Forelimb muscle (tissue), 1 donor: Measurements from ENCODE around the gene BCORL1. TPM values are rescaled to one million over a fixed set of nuclear protein-coding genes. Genes with fewer than 3 reads are reported as not detected.

Experiments
- DNase-seq: peaks from one replicate; pipeline ENCODE4 v3.0.0-alpha.2; 2013; ENCODE audit warnings: low read depth
- polyA plus RNA-seq: library from polyadenylated mRNA; unstranded; fragments of 120-200 nt; gene quantifications from one replicate; pipeline ENCODE4 v1.2.1, GENCODE V29; 2013; ENCODE audit not compliant: insufficient read length

The BCORL1 gene
- polyA plus RNA-seq, 1 donor, result 15.6 TPM

GRCh38 chrX:130057209-130057608, 74.8 kb downstream of the BCORL1 start:
- DNase-seq, result no peak

DNA sequence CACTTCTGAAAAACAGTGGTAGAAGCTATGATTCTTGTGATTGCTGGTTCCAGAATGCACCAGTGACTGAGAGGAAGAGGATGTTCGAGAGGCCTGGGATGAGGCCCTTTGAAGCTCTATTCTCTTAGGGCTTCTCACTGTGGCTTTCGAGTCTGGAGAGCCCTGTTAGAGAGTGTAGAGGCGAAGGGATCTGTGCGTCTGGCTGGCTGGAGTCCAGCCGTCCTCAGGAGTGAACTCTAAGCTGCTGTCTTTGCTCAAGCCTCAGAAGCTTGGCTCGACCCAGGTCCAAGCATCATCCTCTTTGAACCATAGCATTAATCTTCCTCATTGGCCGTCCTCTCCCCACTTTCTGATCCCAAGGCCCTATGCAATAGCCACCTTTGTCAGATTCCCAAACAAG, 76.2 kb downstream of the BCORL1 start:
- DNase-seq, result no peak

- DNase-seq, result no peak
These were observed 78.0 kb downstream of the BCORL1 start for GRCh38 chrX:130060122-130061069.

DNA sequence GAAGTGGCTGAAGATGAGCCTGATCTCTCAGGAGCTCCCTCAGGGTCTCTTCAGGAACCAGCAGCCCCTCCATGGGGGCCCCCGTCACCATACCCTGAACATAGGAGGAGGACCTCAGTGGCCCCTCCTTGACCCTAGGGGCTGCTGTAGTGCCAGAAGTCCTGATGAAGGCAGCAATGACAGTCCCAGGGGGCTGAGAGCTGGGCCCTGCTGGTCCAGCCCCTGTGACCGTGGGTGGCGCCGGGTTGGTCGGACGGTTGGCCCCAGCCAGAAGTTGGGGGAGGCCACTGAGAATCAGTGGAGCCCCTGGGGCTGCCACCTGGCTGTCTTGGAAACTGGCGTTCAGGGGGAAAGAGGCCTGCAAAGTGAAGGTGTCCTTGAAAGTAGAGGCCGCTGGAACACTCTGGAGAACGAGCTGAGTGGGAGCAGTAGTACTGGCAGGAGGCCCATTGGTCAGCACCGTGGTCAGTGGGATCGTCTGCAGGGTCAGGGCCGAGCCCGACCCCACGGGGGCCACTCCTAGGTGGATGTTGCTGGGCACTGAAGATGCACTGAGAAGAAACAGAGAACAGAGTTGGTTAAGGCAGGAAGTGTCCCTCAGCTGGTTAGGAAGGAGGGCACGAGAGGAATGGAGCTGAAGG, 84.7 kb downstream of the BCORL1 start:
- DNase-seq, result no peak

GRCh38 chrX:130071611-130072344, 89.3 kb downstream of the BCORL1 start:
- DNase-seq, result no peak

- no peak for DNase-seq
These were observed 89.9 kb downstream of the BCORL1 start for GRCh38 chrX:130072345-130072740.

DNA sequence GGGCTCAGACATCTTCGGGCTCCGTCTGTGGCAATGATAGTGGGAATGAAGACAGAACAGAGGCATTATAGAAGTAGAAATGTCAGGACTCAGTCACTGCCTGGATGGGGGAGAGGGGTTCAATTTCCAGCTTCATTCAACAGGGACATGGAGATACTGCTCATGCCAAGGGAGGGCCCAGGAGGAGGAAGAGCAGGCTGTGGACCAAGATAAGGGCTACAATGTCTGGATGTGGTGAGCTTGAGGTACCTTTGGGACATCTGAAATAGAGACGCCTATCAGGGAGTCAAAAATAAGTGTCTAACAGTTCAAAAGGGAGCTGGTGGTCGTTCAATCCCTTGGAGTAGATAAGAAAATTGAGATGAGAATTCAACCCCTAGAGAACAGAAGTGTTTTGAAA, 93.3 kb downstream of the BCORL1 start:
- no peak for DNase-seq

DNA sequence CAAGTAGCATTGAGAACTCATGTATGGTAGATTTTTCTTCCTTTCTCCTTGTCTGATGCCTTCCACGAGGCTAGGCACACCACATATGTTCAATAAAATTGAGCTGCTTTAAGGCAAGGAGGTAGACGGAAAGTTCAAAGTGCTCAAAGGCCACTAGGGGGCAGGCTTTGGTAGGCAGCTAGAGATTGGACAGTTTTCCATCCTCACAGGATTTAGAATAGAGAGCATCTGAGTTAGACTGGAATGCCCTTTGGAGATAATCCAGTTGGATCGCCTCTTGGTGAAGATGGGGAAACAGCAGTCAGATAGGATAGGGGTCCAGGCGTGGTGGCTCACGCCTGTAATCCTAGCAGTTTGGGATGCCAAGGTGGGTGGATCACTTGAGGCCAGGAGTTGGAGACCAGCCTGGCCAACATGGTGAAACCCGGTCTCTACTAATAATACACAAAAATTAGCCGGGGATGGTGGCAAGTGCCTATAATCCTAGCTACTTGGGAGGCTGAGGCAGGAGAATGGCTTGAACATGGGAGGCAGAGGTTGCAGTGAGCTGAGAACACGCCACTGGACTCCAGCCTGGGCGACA, 97.5 kb downstream of the BCORL1 start:
- peak; percentile 28 for DNase-seq

- DNase-seq, result no peak
These were observed 98.4 kb downstream of the BCORL1 start for GRCh38 chrX:130080791-130081367.

GRCh38 chrX:130081421-130082045, 99.1 kb downstream of the BCORL1 start:
- no peak for DNase-seq

DNA sequence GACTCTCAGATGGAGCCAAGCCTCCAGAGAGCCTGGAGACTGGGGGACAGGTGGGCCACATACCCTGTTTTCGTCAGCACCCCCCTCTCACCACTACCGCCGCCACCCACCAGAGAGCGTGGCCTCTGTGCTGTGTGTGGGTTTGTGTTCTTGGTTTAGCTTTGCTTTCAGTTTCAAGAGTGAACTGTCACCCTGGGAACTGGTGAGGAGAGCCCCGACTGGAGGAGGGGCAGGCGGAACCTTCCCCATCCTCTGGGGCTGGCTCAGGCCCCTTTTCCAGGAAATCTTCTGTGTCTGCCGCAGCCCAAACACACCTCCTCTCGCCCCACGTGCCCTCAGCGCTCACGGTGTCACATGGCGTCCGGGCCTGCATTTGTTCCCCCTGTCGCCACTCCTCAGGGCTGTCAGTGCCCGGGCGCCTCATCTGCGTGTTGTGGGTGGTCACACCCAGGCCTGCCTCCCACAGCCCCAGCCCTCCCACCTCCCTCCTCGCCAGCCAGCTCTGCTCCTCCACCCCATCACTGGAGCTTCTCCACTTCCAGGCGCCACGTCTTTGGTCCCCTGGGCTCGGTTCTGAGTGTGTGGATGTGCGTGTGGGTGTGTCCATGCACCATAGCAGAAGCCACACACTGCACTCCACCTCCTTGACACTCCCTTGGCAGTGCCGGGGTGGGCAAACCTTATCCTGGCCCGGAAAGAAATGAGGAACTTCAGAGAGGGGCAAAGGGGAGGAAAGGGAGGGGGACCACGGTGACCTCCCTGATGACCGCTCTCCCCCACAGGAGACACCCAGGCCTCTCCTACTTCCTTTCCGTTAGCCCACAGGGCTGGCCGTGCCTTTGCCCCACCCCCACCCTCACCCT, 100.0 kb downstream of the BCORL1 start:
- DNase-seq, result no peak

GRCh38 chrX:130083107-130083490, 100.7 kb downstream of the BCORL1 start:
- DNase-seq, result no peak

DNA sequence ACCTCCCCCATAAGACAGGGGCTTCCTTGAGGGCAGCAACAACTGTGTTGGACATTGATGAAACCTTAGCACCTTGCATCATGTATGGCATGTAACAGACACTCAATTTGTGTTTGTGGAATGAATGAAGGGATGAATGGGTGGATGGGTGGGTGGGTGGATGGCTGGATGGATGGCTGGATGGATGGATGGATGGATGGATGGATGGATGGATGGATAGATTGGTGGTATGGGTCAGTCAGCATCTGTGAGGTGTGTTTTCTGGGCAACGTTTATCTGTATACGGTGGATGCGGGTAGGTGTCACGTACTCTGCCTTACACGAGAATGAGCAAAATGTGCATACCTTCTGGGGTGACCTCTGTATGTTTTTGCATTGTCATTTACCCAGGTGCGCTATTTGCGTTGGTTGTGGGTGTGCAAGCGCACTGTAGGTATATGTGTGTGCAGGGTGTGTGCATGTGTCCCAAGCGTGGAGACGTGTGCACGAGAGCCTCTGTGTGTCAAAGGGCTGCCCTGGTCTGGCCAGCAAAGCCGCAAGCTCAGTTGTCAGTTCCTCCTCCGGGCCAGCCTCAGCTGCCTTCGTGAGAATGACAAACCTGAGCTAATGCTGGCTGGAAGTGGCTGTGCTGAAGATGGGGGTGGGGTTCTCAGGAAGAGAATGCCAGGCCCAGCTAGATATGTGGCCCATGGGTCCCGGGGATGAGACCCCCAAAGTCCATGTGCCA, 101.4 kb downstream of the BCORL1 start:
- DNase-seq, result no peak

DNA sequence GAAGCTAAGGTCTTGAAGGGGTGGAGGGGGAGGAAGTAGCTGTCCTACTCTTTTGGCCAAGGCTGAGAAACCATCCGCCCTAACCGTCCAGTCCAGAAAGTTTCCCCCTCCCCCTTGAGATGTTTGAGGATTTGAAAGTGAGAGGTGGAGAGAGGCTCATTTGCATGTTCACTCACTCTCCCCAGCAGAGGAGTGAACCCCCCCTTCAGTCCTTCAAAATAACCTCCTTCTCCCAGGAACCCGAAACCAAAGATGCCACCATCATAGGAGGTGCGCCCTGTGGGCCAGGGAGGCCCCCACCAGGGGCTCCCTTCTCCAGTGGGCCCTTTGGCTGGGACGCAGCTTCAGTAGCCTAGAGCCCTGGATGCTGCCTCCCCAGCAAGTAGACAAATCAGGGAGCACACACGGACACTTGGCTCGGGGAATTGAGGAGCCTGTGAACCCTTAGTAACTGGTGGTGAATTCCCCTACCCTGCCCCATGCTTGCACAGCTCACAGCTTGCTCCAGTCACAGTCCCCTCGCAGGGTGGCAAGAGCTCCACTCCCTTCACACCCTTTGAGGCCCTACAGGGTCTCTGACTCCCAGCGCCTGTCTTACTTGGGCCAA, 102.3 kb downstream of the BCORL1 start:
- DNase-seq, result no peak

GRCh38 chrX:130085551-130086446, 103.4 kb downstream of the BCORL1 start:
- no peak for DNase-seq

- no peak for DNase-seq
These were observed 104.2 kb downstream of the BCORL1 start for GRCh38 chrX:130086447-130087206.

DNA sequence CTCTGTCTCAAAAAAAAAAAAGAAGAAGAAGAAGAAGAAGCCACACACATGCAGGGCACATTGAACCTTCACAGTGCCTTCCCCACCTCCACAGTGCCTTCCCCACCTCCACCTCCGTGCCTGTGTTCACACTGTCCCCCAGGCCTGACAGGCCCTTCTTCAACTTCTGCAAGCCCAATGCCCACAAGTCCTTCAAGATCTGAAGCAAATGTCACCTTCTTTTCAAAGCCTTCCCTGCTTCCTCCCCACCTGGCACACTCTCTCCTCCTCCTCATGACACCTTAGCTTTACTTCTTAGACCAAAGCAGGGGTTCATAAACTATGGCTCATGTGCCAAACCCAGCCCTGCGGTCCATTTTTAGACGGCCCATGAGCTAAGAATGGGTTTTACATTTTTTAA, 107.9 kb downstream of the BCORL1 start:
- DNase-seq, result no peak
